ENCODE data around the gene RSKR.

RSKR gene

GRCh38 chr17:28570716-28571360, 43.1 kb downstream of the RSKR start:
- TF ChIP-seq ZFX (IDR thresholded peaks at IDR 0.05) = peak; percentile 59; the same call in 1 of the 2 replicates
- TF ChIP-seq, protein P1, sequence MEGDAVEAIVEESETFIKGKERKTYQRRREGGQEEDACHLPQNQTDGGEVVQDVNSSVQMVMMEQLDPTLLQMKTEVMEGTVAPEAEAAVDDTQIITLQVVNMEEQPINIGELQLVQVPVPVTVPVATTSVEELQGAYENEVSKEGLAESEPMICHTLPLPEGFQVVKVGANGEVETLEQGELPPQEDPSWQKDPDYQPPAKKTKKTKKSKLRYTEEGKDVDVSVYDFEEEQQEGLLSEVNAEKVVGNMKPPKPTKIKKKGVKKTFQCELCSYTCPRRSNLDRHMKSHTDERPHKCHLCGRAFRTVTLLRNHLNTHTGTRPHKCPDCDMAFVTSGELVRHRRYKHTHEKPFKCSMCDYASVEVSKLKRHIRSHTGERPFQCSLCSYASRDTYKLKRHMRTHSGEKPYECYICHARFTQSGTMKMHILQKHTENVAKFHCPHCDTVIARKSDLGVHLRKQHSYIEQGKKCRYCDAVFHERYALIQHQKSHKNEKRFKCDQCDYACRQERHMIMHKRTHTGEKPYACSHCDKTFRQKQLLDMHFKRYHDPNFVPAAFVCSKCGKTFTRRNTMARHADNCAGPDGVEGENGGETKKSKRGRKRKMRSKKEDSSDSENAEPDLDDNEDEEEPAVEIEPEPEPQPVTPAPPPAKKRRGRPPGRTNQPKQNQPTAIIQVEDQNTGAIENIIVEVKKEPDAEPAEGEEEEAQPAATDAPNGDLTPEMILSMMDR (conservative IDR thresholded peaks at IDR 0.05) = no peak
- H3K27ac ChIP-seq = peak overlapping the region; percentile 84

- TF ChIP-seq, protein P1 (conservative IDR thresholded peaks at IDR 0.05) = no peak
- no peak for TF ChIP-seq ZFX (IDR thresholded peaks at IDR 0.05)
- H3K27ac ChIP-seq = no peak overlapping the region
Measured at GRCh38 chr17:28569446-28569845, 44.5 kb downstream of the RSKR start.

- H3K27ac ChIP-seq = no peak overlapping the region
- TF ChIP-seq, protein P1 (conservative IDR thresholded peaks at IDR 0.05) = no peak
- no peak for TF ChIP-seq ZFX (IDR thresholded peaks at IDR 0.05)
Measured at GRCh38 chr17:28567604-28568003, 46.4 kb downstream of the RSKR start.

GRCh38 chr17:28563475-28563874, 50.5 kb downstream of the RSKR start:
- TF ChIP-seq, protein P1 (conservative IDR thresholded peaks at IDR 0.05) = no peak
- TF ChIP-seq ZFX (IDR thresholded peaks at IDR 0.05) = no peak
- H3K27ac ChIP-seq = no peak overlapping the region

Data from C4-2B (cell line).